ENCODE data around the gene CASP4.
"Not testable (repeated sequence)": the region's sequence is repeated elsewhere in the genome, so short reads cannot be mapped to it uniquely, and the experiment has no call there.

CASP4 gene

GRCh38 chr11:104956528-104956927 lies 11.8 kb downstream of the CASP4 start:
- no peak for DNase-seq (ENCODE audit: low read depth)

- peak; percentile 15 for DNase-seq (ENCODE audit: low read depth)
Observed at GRCh38 chr11:104946907-104947306, 21.5 kb downstream of the CASP4 start.

GRCh38 chr11:104944076-104944475 lies 24.3 kb downstream of the CASP4 start:
- no peak for DNase-seq (ENCODE audit: low read depth)

- no peak for DNase-seq (ENCODE audit: low read depth)
Observed at GRCh38 chr11:104943561-104943960, 24.8 kb downstream of the CASP4 start.

GRCh38 chr11:104934594-104934993 lies 33.8 kb downstream of the CASP4 start:
- no peak for DNase-seq (ENCODE audit: low read depth)

GRCh38 chr11:104934073-104934472 lies 34.3 kb downstream of the CASP4 start:
- DNase-seq (ENCODE audit: low read depth): not testable (repeated sequence)

- DNase-seq (ENCODE audit: low read depth): no peak
Observed at GRCh38 chr11:104928811-104929210, 39.6 kb downstream of the CASP4 start.

- no peak for DNase-seq (ENCODE audit: low read depth)
Observed at GRCh38 chr11:104926771-104927611, 41.4 kb downstream of the CASP4 start.

GRCh38 chr11:104925850-104926249 lies 42.5 kb downstream of the CASP4 start:
- DNase-seq (ENCODE audit: low read depth): no peak

- DNase-seq (ENCODE audit: low read depth): no peak
Observed at GRCh38 chr11:104918113-104918824, 50.1 kb downstream of the CASP4 start.

- no peak for DNase-seq (ENCODE audit: low read depth)
Observed at GRCh38 chr11:104917271-104918112, 50.9 kb downstream of the CASP4 start.

GRCh38 chr11:104916442-104916841 lies 51.9 kb downstream of the CASP4 start:
- no peak for DNase-seq (ENCODE audit: low read depth)

GRCh38 chr11:104912102-104912501 lies 56.3 kb downstream of the CASP4 start:
- no peak for DNase-seq (ENCODE audit: low read depth)

- no peak for DNase-seq (ENCODE audit: low read depth)
Observed at GRCh38 chr11:104908186-104908531, 60.2 kb downstream of the CASP4 start.

GRCh38 chr11:104907521-104908185 lies 60.7 kb downstream of the CASP4 start:
- no peak for DNase-seq (ENCODE audit: low read depth)

- no peak for DNase-seq (ENCODE audit: low read depth)
Observed at GRCh38 chr11:104905271-104905670, 63.1 kb downstream of the CASP4 start.

- DNase-seq (ENCODE audit: low read depth): no peak
Observed at GRCh38 chr11:104899226-104899625, 69.1 kb downstream of the CASP4 start.

- no peak for DNase-seq (ENCODE audit: low read depth)
Observed at GRCh38 chr11:104898685-104899013, 69.7 kb downstream of the CASP4 start.

- DNase-seq (ENCODE audit: low read depth): no peak
Observed at GRCh38 chr11:104897891-104898684, 70.3 kb downstream of the CASP4 start, which contains the start of gene CASP12. Gene CASP12 (minus strand): TSS chr11:104898460.

- no peak for DNase-seq (ENCODE audit: low read depth)
Observed at GRCh38 chr11:104895634-104896033, 72.7 kb downstream of the CASP4 start.

- DNase-seq (ENCODE audit: low read depth): no peak
Observed at GRCh38 chr11:104893876-104894275, 74.5 kb downstream of the CASP4 start.

All from HS-27A (cell line).